ENCODE results near the gene WWC2.

WWC2 gene

DNA sequence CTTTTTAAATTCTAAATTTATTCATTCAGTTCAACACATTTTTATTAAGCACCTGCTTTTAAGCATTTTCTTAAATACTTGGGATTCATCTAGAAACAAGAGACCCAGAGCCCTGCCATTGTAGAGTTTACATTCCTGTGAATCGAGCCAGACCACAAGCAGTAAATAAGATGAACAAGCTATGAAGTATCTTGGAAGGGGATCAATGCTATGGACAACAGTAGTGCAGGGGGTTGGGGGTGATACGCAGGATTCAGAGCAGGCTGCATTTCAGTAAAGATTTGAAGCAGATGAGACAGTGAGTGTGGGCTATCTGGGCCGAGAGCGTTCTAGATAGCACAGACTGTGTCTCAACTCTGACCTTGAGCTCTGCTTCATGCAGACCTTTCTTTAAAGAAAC lies 185.9 kb downstream of the WWC2 start:
- no peaks in the 10 kb centered on the region for H3K4me1 ChIP-seq (ENCODE audit: insufficient read depth, low read length)
- no peak overlapping the region for H3K4me2 ChIP-seq (ENCODE audit: insufficient read depth, low read length)
- no peak for TF ChIP-seq EZH2 (IDR thresholded peaks at IDR 0.05; ENCODE audit: borderline replicate concordance, low read depth, low read length, severe bottlenecking)
- TF ChIP-seq, protein P1, sequence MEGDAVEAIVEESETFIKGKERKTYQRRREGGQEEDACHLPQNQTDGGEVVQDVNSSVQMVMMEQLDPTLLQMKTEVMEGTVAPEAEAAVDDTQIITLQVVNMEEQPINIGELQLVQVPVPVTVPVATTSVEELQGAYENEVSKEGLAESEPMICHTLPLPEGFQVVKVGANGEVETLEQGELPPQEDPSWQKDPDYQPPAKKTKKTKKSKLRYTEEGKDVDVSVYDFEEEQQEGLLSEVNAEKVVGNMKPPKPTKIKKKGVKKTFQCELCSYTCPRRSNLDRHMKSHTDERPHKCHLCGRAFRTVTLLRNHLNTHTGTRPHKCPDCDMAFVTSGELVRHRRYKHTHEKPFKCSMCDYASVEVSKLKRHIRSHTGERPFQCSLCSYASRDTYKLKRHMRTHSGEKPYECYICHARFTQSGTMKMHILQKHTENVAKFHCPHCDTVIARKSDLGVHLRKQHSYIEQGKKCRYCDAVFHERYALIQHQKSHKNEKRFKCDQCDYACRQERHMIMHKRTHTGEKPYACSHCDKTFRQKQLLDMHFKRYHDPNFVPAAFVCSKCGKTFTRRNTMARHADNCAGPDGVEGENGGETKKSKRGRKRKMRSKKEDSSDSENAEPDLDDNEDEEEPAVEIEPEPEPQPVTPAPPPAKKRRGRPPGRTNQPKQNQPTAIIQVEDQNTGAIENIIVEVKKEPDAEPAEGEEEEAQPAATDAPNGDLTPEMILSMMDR (IDR thresholded peaks at IDR 0.05; ENCODE audit: borderline replicate concordance, extremely low read depth, low read length, poor library complexity, severe bottlenecking): no peak
- no peak overlapping the region for H2AFZ ChIP-seq (ENCODE audit: low read depth, low read length)
- H4K20me1 ChIP-seq (ENCODE audit: insufficient read depth, low read length): no peaks in the 10 kb centered on the region
- no peak for ATAC-seq (ENCODE audit: insufficient read depth, low read depth)
- H3K4me3 ChIP-seq (ENCODE audit: low read depth in 1 of 2, low read length in 2 of 2): no peak overlapping the region
- H3K9ac ChIP-seq (ENCODE audit: low read depth, low read length): no peak overlapping the region
- no peak overlapping the region for H3K27ac ChIP-seq (ENCODE audit: low read length)
- H3K79me2 ChIP-seq (ENCODE audit: insufficient read depth, low read length): no peaks in the 10 kb centered on the region
- no peaks in the 10 kb centered on the region for H3K9me3 ChIP-seq (ENCODE audit: insufficient read depth, low read length, severe bottlenecking)
- H3K36me3 ChIP-seq (ENCODE audit: insufficient read depth, low read length): no peaks in the 10 kb centered on the region
- H3K27me3 ChIP-seq (ENCODE audit: insufficient read depth, low read length, poor library complexity): no peaks in the 10 kb centered on the region
- DNase-seq: no peak

DNA sequence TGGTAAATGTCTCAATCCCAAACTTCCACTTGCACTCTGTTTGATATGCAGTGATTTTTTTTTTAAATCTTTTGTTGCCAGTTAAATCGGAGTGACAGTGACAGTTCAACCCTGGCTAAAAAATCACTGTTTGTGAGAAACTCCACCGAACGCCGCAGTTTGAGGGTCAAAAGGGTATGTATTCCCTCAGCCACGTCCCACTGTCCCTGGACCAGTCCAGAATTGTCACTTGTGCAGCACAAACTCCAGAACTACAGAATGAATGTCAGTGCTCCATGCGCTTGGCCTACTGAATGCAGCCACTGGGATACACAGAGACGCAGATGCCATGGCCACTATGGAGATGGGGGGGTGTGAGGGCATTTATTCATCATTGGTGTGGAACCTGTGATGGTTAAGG lies 186.8 kb downstream of the WWC2 start:
- no peaks in the 10 kb centered on the region for H3K79me2 ChIP-seq (ENCODE audit: insufficient read depth, low read length)
- DNase-seq (no peak), ATAC-seq (ENCODE audit: insufficient read depth, low read depth) (no peak)
- H3K9me3 ChIP-seq (ENCODE audit: insufficient read depth, low read length, severe bottlenecking): no peaks in the 10 kb centered on the region
- no peak overlapping the region for H3K4me2 ChIP-seq (ENCODE audit: insufficient read depth, low read length)
- H3K4me1 ChIP-seq (ENCODE audit: insufficient read depth, low read length): no peaks in the 10 kb centered on the region
- no peak overlapping the region for H3K4me3 ChIP-seq (ENCODE audit: low read depth in 1 of 2, low read length in 2 of 2)
- no peak overlapping the region for H3K9ac ChIP-seq (ENCODE audit: low read depth, low read length)
- H3K27me3 ChIP-seq (ENCODE audit: insufficient read depth, low read length, poor library complexity): no peaks in the 10 kb centered on the region
- H4K20me1 ChIP-seq (ENCODE audit: insufficient read depth, low read length): no peaks in the 10 kb centered on the region
- TF ChIP-seq, protein P1 (IDR thresholded peaks at IDR 0.05; ENCODE audit: borderline replicate concordance, extremely low read depth, low read length, poor library complexity, severe bottlenecking): no peak
- no peak for TF ChIP-seq EZH2 (IDR thresholded peaks at IDR 0.05; ENCODE audit: borderline replicate concordance, low read depth, low read length, severe bottlenecking)
- H3K27ac ChIP-seq (ENCODE audit: low read length): no peak overlapping the region
- H2AFZ ChIP-seq (ENCODE audit: low read depth, low read length): no peak overlapping the region
- H3K36me3 ChIP-seq (ENCODE audit: insufficient read depth, low read length): no peaks in the 10 kb centered on the region

DNA sequence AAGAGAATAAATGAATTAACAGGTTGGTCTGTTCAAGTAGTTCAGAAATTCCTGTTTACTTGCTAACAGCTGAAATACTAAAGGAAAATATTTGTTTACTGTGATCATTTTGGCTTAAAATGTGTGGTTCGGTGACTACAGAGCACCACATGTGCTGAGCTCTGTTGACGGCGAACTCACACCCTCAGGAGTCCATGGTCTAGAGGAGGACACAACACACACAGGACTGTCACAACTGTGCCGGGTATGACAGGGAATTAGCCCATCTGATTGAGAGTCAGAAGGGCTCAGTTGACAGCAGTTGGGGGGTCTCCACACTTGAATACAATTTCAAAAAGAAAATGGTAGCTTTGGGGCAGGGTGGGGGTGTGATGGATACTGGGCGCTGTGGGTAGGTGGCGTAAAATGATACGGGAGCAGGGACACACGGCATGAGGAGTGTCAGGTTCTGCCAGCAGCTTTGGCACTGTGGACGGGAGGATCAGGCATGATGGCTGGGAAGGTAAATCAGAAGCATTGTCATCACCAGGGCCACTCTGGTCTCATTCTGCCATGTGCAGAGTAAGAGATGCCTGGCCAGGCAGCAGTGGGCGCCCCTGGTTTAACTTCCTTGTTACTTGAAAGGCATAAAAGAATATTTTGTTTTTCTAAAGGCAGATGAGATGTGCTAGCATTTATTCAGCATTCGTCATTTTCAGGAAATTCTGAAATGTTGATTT lies 187.7 kb downstream of the WWC2 start:
- no peak for TF ChIP-seq EZH2 (IDR thresholded peaks at IDR 0.05; ENCODE audit: borderline replicate concordance, low read depth, low read length, severe bottlenecking)
- TF ChIP-seq, protein P1 (IDR thresholded peaks at IDR 0.05; ENCODE audit: borderline replicate concordance, extremely low read depth, low read length, poor library complexity, severe bottlenecking): no peak
- Histone ChIP-seq H3K79me2 (ENCODE audit: insufficient read depth, low read length) (no peaks in the 10 kb centered on the region), H3K4me2 (ENCODE audit: insufficient read depth, low read length) (no peak overlapping the region), H3K27ac (ENCODE audit: low read length) (no peak overlapping the region), H3K9me3 (ENCODE audit: insufficient read depth, low read length, severe bottlenecking) (no peaks in the 10 kb centered on the region), H3K36me3 (ENCODE audit: insufficient read depth, low read length) (no peaks in the 10 kb centered on the region), H3K27me3 (ENCODE audit: insufficient read depth, low read length, poor library complexity) (no peaks in the 10 kb centered on the region), H3K4me3 (ENCODE audit: low read depth in 1 of 2, low read length in 2 of 2) (no peak overlapping the region), H3K9ac (ENCODE audit: low read depth, low read length) (no peak overlapping the region), H4K20me1 (ENCODE audit: insufficient read depth, low read length) (no peaks in the 10 kb centered on the region), H3K4me1 (ENCODE audit: insufficient read depth, low read length) (no peaks in the 10 kb centered on the region), H2AFZ (ENCODE audit: low read depth, low read length) (no peak overlapping the region)
- ATAC-seq (ENCODE audit: insufficient read depth, low read depth) (no peak), DNase-seq (no peak)
